OCI-LY7 (cell line): Measurements from ENCODE around the gene TPH1. TPM values are rescaled to one million over a fixed set of nuclear protein-coding genes. Genes with fewer than 3 reads are reported as not detected.

Source experiments
- total RNA-seq, 2 experiments: library from RNA; depleted of rRNA in 1 of 2; stranded (reverse); fragments of >200 nt in 1 of 2; shearing (Covaris generic) in 1 of 2; gene quantifications; 2 replicates each; pipeline ENCODE4 v1.2.3, GENCODE V29; 2014 to 2022

The TPH1 gene
- total RNA-seq, 2 experiments from 2014 or later = 0.19 to 0.23 TPM

Other genes starting within 250 kb of the TPH1 start
- 35.4 and 47.1 TPM in 2 replicates for gene SERGEF, start 33.2 kb downstream of the TPH1 start, total RNA-seq (2014; rRNA removed; shearing (Covaris generic))
- gene SERGEF, start 33.2 kb downstream of the TPH1 start, total RNA-seq (2022) = 42.2 and 43.8 TPM in 2 replicates
- gene SAAL1, start 59.8 kb upstream of the TPH1 start, total RNA-seq (2014; rRNA removed; shearing (Covaris generic)) = 32.2 and 40.0 TPM in 2 replicates
- 46.4 and 52.3 TPM in 2 replicates for gene SAAL1, start 59.8 kb upstream of the TPH1 start, total RNA-seq (2022)
- gene MRGPRX3, start 86.3 kb upstream of the TPH1 start, total RNA-seq (2014; rRNA removed; shearing (Covaris generic)) = not detected in 2 replicates
- not detected in 2 replicates for gene MRGPRX3, start 86.3 kb upstream of the TPH1 start, total RNA-seq (2022)
- gene MRGPRX4, start 126.6 kb upstream of the TPH1 start, total RNA-seq (2014; rRNA removed; shearing (Covaris generic)) = not detected in 2 replicates
- gene MRGPRX4, start 126.6 kb upstream of the TPH1 start, total RNA-seq (2022) = not detected in 2 replicates
- gene SAA4, start 190.5 kb upstream of the TPH1 start, total RNA-seq (2014; rRNA removed; shearing (Covaris generic)) = not detected in 2 replicates
- gene SAA4, start 190.5 kb upstream of the TPH1 start, total RNA-seq (2022) = not detected in 2 replicates
- not detected in 2 replicates for gene SAA2, start 202.4 kb upstream of the TPH1 start, total RNA-seq (2014; rRNA removed; shearing (Covaris generic))
- gene SAA2, start 202.4 kb upstream of the TPH1 start, total RNA-seq (2022) = not detected in 2 replicates
- not detected in 2 replicates for gene SAA1, start 220.0 kb upstream of the TPH1 start, total RNA-seq (2014; rRNA removed; shearing (Covaris generic))
- gene SAA1, start 220.0 kb upstream of the TPH1 start, total RNA-seq (2022) = not detected in 2 replicates